Peyer's patch (tissue), 4 donors: ENCODE data around the gene ADAP1.

Experiments
- POLR2A ChIP-seq, 2 donors: fragments of 450-650 bp; IDR thresholded peaks; one replicate each; pipeline ENCODE4 v1.5.1; 2017; ENCODE audit warnings: antibody characterized with exemption in 2 of 2, mild to moderate bottlenecking in 2 of 2, moderate library complexity in 2 of 2
- TF ChIP-seq, protein P1 (sequence below), 6 experiments: fragments of 450-650 bp in 4 of 6; fragments of 200-600 bp in 2 of 6; sonication (generic) in 1 of 6; IDR thresholded peaks; one replicate each; pipeline ENCODE4 v1.5.1; 2017 to 2019; ENCODE audit warnings: antibody characterized with exemption in 6 of 6, mild to moderate bottlenecking in 3 of 6, moderate library complexity in 1 of 6

DNA sequence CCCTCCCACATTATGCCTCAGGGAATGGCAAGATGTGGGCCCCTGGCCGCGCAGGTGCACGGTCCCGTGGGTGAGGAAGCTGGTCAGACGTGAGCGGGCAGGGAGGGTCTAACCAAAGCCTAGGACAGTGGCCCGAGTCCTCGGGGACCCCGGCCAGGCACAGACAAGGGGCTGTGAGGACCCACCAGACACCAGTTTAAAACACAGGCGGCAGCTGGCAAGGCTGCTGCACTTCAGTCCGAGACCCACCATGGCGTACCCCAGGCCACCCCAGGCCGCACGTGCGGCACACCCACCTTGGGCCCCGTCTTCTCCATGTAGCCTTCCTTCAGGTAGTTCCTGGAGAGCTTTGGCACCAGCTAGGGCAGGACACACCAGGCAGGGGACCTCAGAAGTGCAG lies 54.7 kb downstream of the ADAP1 start:
- TF ChIP-seq, protein P1, sequence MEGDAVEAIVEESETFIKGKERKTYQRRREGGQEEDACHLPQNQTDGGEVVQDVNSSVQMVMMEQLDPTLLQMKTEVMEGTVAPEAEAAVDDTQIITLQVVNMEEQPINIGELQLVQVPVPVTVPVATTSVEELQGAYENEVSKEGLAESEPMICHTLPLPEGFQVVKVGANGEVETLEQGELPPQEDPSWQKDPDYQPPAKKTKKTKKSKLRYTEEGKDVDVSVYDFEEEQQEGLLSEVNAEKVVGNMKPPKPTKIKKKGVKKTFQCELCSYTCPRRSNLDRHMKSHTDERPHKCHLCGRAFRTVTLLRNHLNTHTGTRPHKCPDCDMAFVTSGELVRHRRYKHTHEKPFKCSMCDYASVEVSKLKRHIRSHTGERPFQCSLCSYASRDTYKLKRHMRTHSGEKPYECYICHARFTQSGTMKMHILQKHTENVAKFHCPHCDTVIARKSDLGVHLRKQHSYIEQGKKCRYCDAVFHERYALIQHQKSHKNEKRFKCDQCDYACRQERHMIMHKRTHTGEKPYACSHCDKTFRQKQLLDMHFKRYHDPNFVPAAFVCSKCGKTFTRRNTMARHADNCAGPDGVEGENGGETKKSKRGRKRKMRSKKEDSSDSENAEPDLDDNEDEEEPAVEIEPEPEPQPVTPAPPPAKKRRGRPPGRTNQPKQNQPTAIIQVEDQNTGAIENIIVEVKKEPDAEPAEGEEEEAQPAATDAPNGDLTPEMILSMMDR (IDR thresholded peaks at IDR 0.05), result no peak
- TF ChIP-seq POLR2A (IDR thresholded peaks at IDR 0.05), result no peak
